Measurements from ENCODE around the gene SYPL2.
A peak's percentile ranks its signal among the peaks of the same experiment; 100 is the strongest.
"Not testable (repeated sequence)": the region's sequence is repeated elsewhere in the genome, so short reads cannot be mapped to it uniquely, and the experiment has no call there.

SYPL2 gene

GRCh38 chr1:109466452-109467300 lies at the start of gene SYPL2:
TSS of gene SYPL2 (plus strand) at chr1:109466546. CDS start at chr1:109466844, 298 bp downstream.
- no peak for DNase-seq (ENCODE audit: low read depth)

- DNase-seq (ENCODE audit: low read depth) = no peak
These were observed 42.8 kb upstream of the SYPL2 start for GRCh38 chr1:109423498-109423897.

GRCh38 chr1:109425391-109426280 lies 40.7 kb upstream of the SYPL2 start:
- DNase-seq (ENCODE audit: low read depth) = peak; percentile 48

GRCh38 chr1:109426281-109427170 lies 39.8 kb upstream of the SYPL2 start, which contains the start of gene PSMA5:
TSS of gene PSMA5 (minus strand) at chr1:109426448. CDS start at chr1:109426330, 118 bp downstream.
- peak; percentile 94 for DNase-seq (ENCODE audit: low read depth)

- no peak for DNase-seq (ENCODE audit: low read depth)
These were observed 39.2 kb upstream of the SYPL2 start for GRCh38 chr1:109427171-109427467.

- no peak for DNase-seq (ENCODE audit: low read depth)
These were observed 34.0 kb upstream of the SYPL2 start for GRCh38 chr1:109432336-109432735.

GRCh38 chr1:109433322-109433721 lies 33.0 kb upstream of the SYPL2 start:
- no peak for DNase-seq (ENCODE audit: low read depth)

GRCh38 chr1:109434484-109434883 lies 31.9 kb upstream of the SYPL2 start:
- DNase-seq (ENCODE audit: low read depth) = no peak

GRCh38 chr1:109438798-109439297 lies 27.5 kb upstream of the SYPL2 start:
- DNase-seq (ENCODE audit: low read depth) = no peak

- DNase-seq (ENCODE audit: low read depth) = no peak
These were observed 25.3 kb upstream of the SYPL2 start for GRCh38 chr1:109441069-109441468.

GRCh38 chr1:109443476-109443875 lies 22.9 kb upstream of the SYPL2 start:
- no peak for DNase-seq (ENCODE audit: low read depth)

- DNase-seq (ENCODE audit: low read depth) = no peak
These were observed 22.0 kb upstream of the SYPL2 start for GRCh38 chr1:109444346-109444745.

GRCh38 chr1:109445949-109446695 lies 20.2 kb upstream of the SYPL2 start:
- DNase-seq (ENCODE audit: low read depth) = not testable (repeated sequence)

GRCh38 chr1:109447524-109447923 lies 18.8 kb upstream of the SYPL2 start:
- no peak for DNase-seq (ENCODE audit: low read depth)

GRCh38 chr1:109454497-109455133 lies 11.7 kb upstream of the SYPL2 start:
- no peak for DNase-seq (ENCODE audit: low read depth)

GRCh38 chr1:109457819-109458218 lies 8.5 kb upstream of the SYPL2 start:
- no peak for DNase-seq (ENCODE audit: low read depth)

GRCh38 chr1:109466125-109466451 lies 258 bp upstream of the SYPL2 start:
- DNase-seq (ENCODE audit: low read depth) = no peak

- DNase-seq (ENCODE audit: low read depth) = no peak
These were observed 993 bp downstream of the SYPL2 start for GRCh38 chr1:109467301-109467777.

GRCh38 chr1:109468061-109468460 lies 1.7 kb downstream of the SYPL2 start:
- DNase-seq (ENCODE audit: low read depth) = no peak

- DNase-seq (ENCODE audit: low read depth) = no peak
These were observed 2.6 kb downstream of the SYPL2 start for GRCh38 chr1:109468903-109469302.

GRCh38 chr1:109470245-109470644 lies 3.9 kb downstream of the SYPL2 start:
- DNase-seq (ENCODE audit: low read depth) = no peak

All from T-helper 22 cell (primary cell).